NT2/D1 (cell line): ENCODE results near the gene SLC17A4.

Experiments
- SUZ12 ChIP-seq: IDR thresholded peaks from 2 replicates; pipeline ENCODE4 v1.6.1; 2011; ENCODE audit not compliant: insufficient read length, insufficient read depth; ENCODE audit errors: extremely low read depth
- YY1 ChIP-seq: IDR thresholded peaks from 2 replicates; pipeline ENCODE4 v1.6.1; 2011; ENCODE audit not compliant: insufficient read length, insufficient read depth

GRCh38 chr6:25774120-25774715 lies 19.7 kb downstream of the SLC17A4 start:
- TF ChIP-seq YY1 = no peak
- no peak for TF ChIP-seq SUZ12
